Stomach (tissue), 4 donors: Measurements from ENCODE around the gene FRMD1.

Experiments used
- EP300 ChIP-seq: sonication (generic); formaldehyde crosslinking; IDR thresholded peaks from one replicate; pipeline ENCODE4 v1.6.1; 2017; ENCODE audit warnings: antibody characterized with exemption
- POLR2AphosphoS5 ChIP-seq, 3 donors: sonication (generic); formaldehyde crosslinking; IDR thresholded peaks; one replicate each; pipeline ENCODE4 v1.6.1; 2016; ENCODE audit warnings: antibody characterized with exemption in 3 of 3
- TF ChIP-seq, protein P1 (sequence below), 7 experiments: fragments of 450-650 bp in 4 of 7; fragments of 200-600 bp in 3 of 7; sonication (generic) in 3 of 7; IDR thresholded peaks; one replicate each; pipeline ENCODE4 v1.5.1; 2016 to 2019; ENCODE audit warnings: antibody characterized with exemption in 7 of 7, control low read depth in 2 of 7, mild to moderate bottlenecking in 1 of 7

DNA sequence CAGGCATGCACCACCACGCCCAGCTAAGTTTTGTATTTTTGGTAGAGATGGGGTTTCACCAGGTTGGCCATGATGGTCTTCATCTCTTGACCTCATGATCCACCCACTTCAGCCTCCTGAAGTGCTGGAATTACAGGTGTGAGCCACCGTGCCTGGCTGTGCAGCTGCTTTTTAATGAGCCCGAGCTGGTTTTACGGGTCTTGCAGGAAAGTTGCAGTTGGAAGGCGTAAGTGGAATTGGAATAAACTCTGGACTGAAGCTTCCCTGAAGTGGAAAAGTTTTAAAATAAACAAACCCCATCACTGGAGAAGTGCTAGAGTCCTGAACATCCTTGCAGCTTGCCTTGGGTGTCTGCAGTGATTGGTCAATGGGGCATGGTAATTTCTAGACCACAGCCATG, 41.2 kb downstream of the FRMD1 start:
- TF ChIP-seq POLR2AphosphoS5 (IDR thresholded peaks at IDR 0.05) (no peak), EP300 (no peak)
- TF ChIP-seq, protein P1, sequence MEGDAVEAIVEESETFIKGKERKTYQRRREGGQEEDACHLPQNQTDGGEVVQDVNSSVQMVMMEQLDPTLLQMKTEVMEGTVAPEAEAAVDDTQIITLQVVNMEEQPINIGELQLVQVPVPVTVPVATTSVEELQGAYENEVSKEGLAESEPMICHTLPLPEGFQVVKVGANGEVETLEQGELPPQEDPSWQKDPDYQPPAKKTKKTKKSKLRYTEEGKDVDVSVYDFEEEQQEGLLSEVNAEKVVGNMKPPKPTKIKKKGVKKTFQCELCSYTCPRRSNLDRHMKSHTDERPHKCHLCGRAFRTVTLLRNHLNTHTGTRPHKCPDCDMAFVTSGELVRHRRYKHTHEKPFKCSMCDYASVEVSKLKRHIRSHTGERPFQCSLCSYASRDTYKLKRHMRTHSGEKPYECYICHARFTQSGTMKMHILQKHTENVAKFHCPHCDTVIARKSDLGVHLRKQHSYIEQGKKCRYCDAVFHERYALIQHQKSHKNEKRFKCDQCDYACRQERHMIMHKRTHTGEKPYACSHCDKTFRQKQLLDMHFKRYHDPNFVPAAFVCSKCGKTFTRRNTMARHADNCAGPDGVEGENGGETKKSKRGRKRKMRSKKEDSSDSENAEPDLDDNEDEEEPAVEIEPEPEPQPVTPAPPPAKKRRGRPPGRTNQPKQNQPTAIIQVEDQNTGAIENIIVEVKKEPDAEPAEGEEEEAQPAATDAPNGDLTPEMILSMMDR (IDR thresholded peaks at IDR 0.05): no peak
